Brain microvascular endothelial cell (primary cell): ENCODE results near the gene SLC6A20.

Source experiments
- DNase-seq: peaks from one replicate; pipeline ENCODE4 v3.0.0-alpha.2; 2020
- H3K27ac ChIP-seq: fragments of 250-450 bp; sonication (Bioruptor Pico); 2 replicates; pipeline ENCODE4 v1.5.1; 2020; ENCODE audit warnings: mild to moderate bottlenecking, moderate library complexity
- H3K27me3 ChIP-seq: fragments of 250-450 bp; sonication (Bioruptor Pico); replicated peaks from 2 replicates; pipeline ENCODE4 v1.5.1; 2020; ENCODE audit warnings: mild to moderate bottlenecking
- H3K36me3 ChIP-seq: fragments of 250-450 bp; sonication (Bioruptor Pico); replicated peaks from 2 replicates; pipeline ENCODE4 v1.5.1; 2020; ENCODE audit warnings: mild to moderate bottlenecking
- H3K4me3 ChIP-seq: 2 replicates; pipeline ENCODE4 v1.5.1; 2011; ENCODE audit warnings: low read depth, mild to moderate bottlenecking, control low read depth, low read length, moderate library complexity
- CTCF ChIP-seq: IDR thresholded peaks from 2 replicates; pipeline ENCODE4 v1.5.1; 2011; ENCODE audit warnings: low read depth, mild to moderate bottlenecking, moderate library complexity, low read length, control low read depth, inconsistent platforms; ENCODE audit errors: missing control alignments
- in situ Hi-C: cut with HindIII; loops from 2 replicates; pipeline ENCODE4 v1.10.0; 2017; ENCODE audit warnings: low sequenced_read_pairs, low pct_ligation_motif_present

SLC6A20 gene

GRCh38 chr3:45776611-45777010 is 19.7 kb downstream of the SLC6A20 start:
- Histone ChIP-seq H3K27me3 (peaks cover 5% of the 10 kb centered on the region), H3K36me3 (no peaks in the 10 kb centered on the region), H3K27ac (no peak overlapping the region), H3K4me3 (no peak overlapping the region)
- in situ Hi-C loops, result no loop called here
- TF ChIP-seq CTCF, result no peak
- DNase-seq, result no peak

GRCh38 chr3:45776301-45776595 is 20.1 kb downstream of the SLC6A20 start:
- in situ Hi-C loops, result no loop called here
- Histone ChIP-seq H3K27me3 (peaks cover 5% of the 10 kb centered on the region), H3K27ac (no peak overlapping the region), H3K36me3 (no peaks in the 10 kb centered on the region), H3K4me3 (no peak overlapping the region)
- DNase-seq, result no peak
- TF ChIP-seq CTCF, result no peak

- H3K4me3 ChIP-seq, result no peak overlapping the region
- in situ Hi-C loops, result no loop called here
- no peaks in the 10 kb centered on the region for H3K36me3 ChIP-seq
- peaks cover 5% of the 10 kb centered on the region for H3K27me3 ChIP-seq
- TF ChIP-seq CTCF, result no peak
- no peak overlapping the region for H3K27ac ChIP-seq
- DNase-seq, result no peak
These were observed 20.6 kb downstream of the SLC6A20 start for GRCh38 chr3:45775571-45776300.

- DNase-seq, result no peak
- TF ChIP-seq CTCF, result no peak
- no peak overlapping the region for H3K27ac ChIP-seq
- peaks cover 11% of the 10 kb centered on the region for H3K27me3 ChIP-seq
- H3K4me3 ChIP-seq, result no peak overlapping the region
- H3K36me3 ChIP-seq, result no peaks in the 10 kb centered on the region
- in situ Hi-C loops, result loop anchor here (25.0 kb wide), 1 partner anchor 287 kb away; no protein-coding TSS in a partner anchor
These were observed 21.5 kb downstream of the SLC6A20 start for GRCh38 chr3:45774581-45775521.

GRCh38 chr3:45773714-45774449 is 22.5 kb downstream of the SLC6A20 start:
- in situ Hi-C loops, result loop anchor here (25.0 kb wide), 1 partner anchor 288 kb away; no protein-coding TSS in a partner anchor
- no peak for DNase-seq
- no peak for TF ChIP-seq CTCF
- Histone ChIP-seq H3K36me3 (no peaks in the 10 kb centered on the region), H3K4me3 (no peak overlapping the region), H3K27me3 (peaks cover 9% of the 10 kb centered on the region), H3K27ac (no peak overlapping the region)
